Measurements from ENCODE around the gene UBE3D. TPM values are rescaled to one million over a fixed set of nuclear protein-coding genes. Genes with fewer than 3 reads are reported as not detected.
"Not testable (repeated sequence)": the region's sequence is repeated elsewhere in the genome, so short reads cannot be mapped to it uniquely, and the experiment has no call there.

Gene UBE3D
- total RNA-seq, 1 experiment from 2014 or later = 10.7 TPM

DNA sequence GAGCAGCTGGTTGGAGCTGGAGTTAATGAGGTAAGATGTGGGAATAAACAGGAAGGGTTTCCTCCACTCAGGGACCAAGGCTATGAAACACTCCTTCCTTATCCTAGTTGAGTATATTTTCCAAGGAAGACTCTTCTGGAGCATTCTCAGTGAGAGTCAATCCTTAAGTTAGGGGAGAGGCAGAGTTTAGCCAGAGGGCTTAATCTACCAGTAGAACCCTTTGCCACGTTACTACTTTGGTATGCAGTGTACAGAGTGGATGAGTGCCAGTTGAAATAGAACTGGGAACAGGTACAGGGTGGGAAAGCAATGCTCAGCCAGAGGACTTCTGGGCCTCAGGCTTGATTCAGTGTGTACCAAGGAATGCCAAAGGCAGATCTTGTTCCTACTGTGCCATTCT is 114.3 kb downstream of the UBE3D start:
- Histone ChIP-seq H3K27ac (ENCODE audit: insufficient read length, low read depth, low read length) (no peak overlapping the region), H3K56ac (ENCODE audit: insufficient read length, low read depth, low read length) (no peak overlapping the region), H3K79me2 (ENCODE audit: insufficient read depth, low read length) (no peaks in the 10 kb centered on the region), H2BK20ac (ENCODE audit: low read depth, low read length, poor library complexity, severe bottlenecking) (no peak overlapping the region), H2BK12ac (ENCODE audit: insufficient read length, low read depth, low read length) (no peak overlapping the region), H2BK120ac (ENCODE audit: low read depth, low read length, poor library complexity, severe bottlenecking) (no peak overlapping the region), H4K91ac (ENCODE audit: insufficient read length, low read depth, low read length) (no peak overlapping the region), H4K8ac (replicated peaks; ENCODE audit: insufficient read length, low read depth, low read length) (no peak overlapping the region), H3K18ac (ENCODE audit: insufficient read length, low read depth, low read length) (no peak overlapping the region), H3K4me1 (ENCODE audit: insufficient read depth, low read length) (no peaks in the 10 kb centered on the region), H3K14ac (ENCODE audit: insufficient read depth, low read length) (no peak overlapping the region), H3K9me3 (ENCODE audit: control insufficient read depth, low read depth, low read length) (no peaks in the 10 kb centered on the region), H3K4ac (ENCODE audit: low read depth, low read length) (no peak overlapping the region), H3K79me1 (ENCODE audit: insufficient read depth, low read depth, low read length, poor library complexity, severe bottlenecking) (no peaks in the 10 kb centered on the region), H2AFZ (ENCODE audit: low read length) (no peak overlapping the region), H2AK5ac (ENCODE audit: insufficient read length, low read length) (no peak overlapping the region), H2BK15ac (ENCODE audit: low read depth, low read length) (no peak overlapping the region), H3K23ac (ENCODE audit: insufficient read length, low read depth, low read length) (no peak overlapping the region), H3K23me2 (ENCODE audit: insufficient read length, low read depth, low read length, poor library complexity, severe bottlenecking) (no peaks in the 10 kb centered on the region), H3T11ph (ENCODE audit: low read length) (no peak overlapping the region), H4K5ac (ENCODE audit: insufficient read length, low read depth, low read length) (no peak overlapping the region), H2BK5ac (ENCODE audit: insufficient read length, low read length) (no peak overlapping the region), H3K9ac (ENCODE audit: extremely low read depth, insufficient read length, low read length) (no peak overlapping the region), H3K4me2 (ENCODE audit: insufficient read depth, insufficient read length, low read length) (no peak overlapping the region), H3K27me3 (ENCODE audit: insufficient read depth, low read length) (no peaks in the 10 kb centered on the region), H4K20me1 (ENCODE audit: control insufficient read depth, insufficient read depth, insufficient read length) (no peaks in the 10 kb centered on the region)
- Mint-ChIP-seq H3K27ac (peak overlapping the region in 1 of 3 experiments; percentile 53; a peak in 1 of 7 replicates), H3K4me3 (no peak overlapping the region), H3K4me1 (no peaks in the 10 kb centered on the region), H3K9me3 (peaks cover 10 to 13% of the 10 kb centered on the region in 2 experiments; a peak in 3 of 5 replicates), H3K36me3 (ENCODE audit: insufficient read depth in 1 of 3, low read depth in 3 of 3) (peaks cover 30 to 43% (median 42%) of the 10 kb centered on the region in 3 experiments), H3K27me3 (ENCODE audit: low read depth) (no peaks in the 10 kb centered on the region)
- no CpG with 5 or more reads among the region's 1 CpG for WGBS (ENCODE audit: extremely low coverage, insufficient read length, low lambda C conversion rate)
- no peak for DNase-seq
- TF ChIP-seq, protein P1, sequence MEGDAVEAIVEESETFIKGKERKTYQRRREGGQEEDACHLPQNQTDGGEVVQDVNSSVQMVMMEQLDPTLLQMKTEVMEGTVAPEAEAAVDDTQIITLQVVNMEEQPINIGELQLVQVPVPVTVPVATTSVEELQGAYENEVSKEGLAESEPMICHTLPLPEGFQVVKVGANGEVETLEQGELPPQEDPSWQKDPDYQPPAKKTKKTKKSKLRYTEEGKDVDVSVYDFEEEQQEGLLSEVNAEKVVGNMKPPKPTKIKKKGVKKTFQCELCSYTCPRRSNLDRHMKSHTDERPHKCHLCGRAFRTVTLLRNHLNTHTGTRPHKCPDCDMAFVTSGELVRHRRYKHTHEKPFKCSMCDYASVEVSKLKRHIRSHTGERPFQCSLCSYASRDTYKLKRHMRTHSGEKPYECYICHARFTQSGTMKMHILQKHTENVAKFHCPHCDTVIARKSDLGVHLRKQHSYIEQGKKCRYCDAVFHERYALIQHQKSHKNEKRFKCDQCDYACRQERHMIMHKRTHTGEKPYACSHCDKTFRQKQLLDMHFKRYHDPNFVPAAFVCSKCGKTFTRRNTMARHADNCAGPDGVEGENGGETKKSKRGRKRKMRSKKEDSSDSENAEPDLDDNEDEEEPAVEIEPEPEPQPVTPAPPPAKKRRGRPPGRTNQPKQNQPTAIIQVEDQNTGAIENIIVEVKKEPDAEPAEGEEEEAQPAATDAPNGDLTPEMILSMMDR (conservative IDR thresholded peaks at IDR 0.05) = no peak

DNA sequence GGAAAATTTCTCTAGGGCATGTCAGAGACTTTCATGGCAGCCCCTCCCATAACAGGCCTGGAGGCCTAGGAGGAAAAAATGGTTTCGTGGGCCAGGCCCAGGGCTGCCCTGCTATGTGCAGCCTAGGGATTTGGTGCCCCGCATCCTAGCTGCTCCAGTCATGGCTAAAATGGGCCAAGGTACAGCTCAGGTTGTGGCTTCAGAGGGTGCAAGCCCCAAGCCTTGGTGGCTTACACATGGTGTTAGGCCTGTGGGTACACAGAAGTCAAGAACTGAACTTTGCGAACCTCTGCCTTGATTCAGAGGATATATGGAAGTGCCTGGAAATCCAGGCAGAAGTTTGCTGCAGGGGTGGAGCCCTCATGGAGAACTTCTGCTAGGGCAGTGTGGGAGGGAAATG is 134.7 kb downstream of the UBE3D start:
- not testable (repeated sequence) for H2BK120ac ChIP-seq (ENCODE audit: low read depth, low read length, poor library complexity, severe bottlenecking); H3K4ac ChIP-seq (ENCODE audit: low read depth, low read length); H4K20me1 ChIP-seq (ENCODE audit: control insufficient read depth, insufficient read depth, insufficient read length); H3K56ac ChIP-seq (ENCODE audit: insufficient read length, low read depth, low read length); H2BK15ac ChIP-seq (ENCODE audit: low read depth, low read length); H3K4me1 ChIP-seq (ENCODE audit: insufficient read depth, low read length); H2AK5ac ChIP-seq (ENCODE audit: insufficient read length, low read length); H2BK12ac ChIP-seq (ENCODE audit: insufficient read length, low read depth, low read length); DNase-seq; H3K4me2 ChIP-seq (ENCODE audit: insufficient read depth, insufficient read length, low read length); H3K9ac ChIP-seq (ENCODE audit: extremely low read depth, insufficient read length, low read length); H3K27me3 Mint-ChIP-seq (ENCODE audit: low read depth); H3K27me3 ChIP-seq (ENCODE audit: insufficient read depth, low read length); H3T11ph ChIP-seq (ENCODE audit: low read length); H3K27ac ChIP-seq (ENCODE audit: insufficient read length, low read depth, low read length); H2BK20ac ChIP-seq (ENCODE audit: low read depth, low read length, poor library complexity, severe bottlenecking); H4K91ac ChIP-seq (ENCODE audit: insufficient read length, low read depth, low read length); H3K4me1 Mint-ChIP-seq; H2BK5ac ChIP-seq (ENCODE audit: insufficient read length, low read length); H3K79me2 ChIP-seq (ENCODE audit: insufficient read depth, low read length); H3K23me2 ChIP-seq (ENCODE audit: insufficient read length, low read depth, low read length, poor library complexity, severe bottlenecking); H3K18ac ChIP-seq (ENCODE audit: insufficient read length, low read depth, low read length); H3K79me1 ChIP-seq (ENCODE audit: insufficient read depth, low read depth, low read length, poor library complexity, severe bottlenecking); H3K4me3 Mint-ChIP-seq; H3K23ac ChIP-seq (ENCODE audit: insufficient read length, low read depth, low read length); H3K27ac Mint-ChIP-seq; H4K8ac ChIP-seq (replicated peaks; ENCODE audit: insufficient read length, low read depth, low read length); H3K14ac ChIP-seq (ENCODE audit: insufficient read depth, low read length); H2AFZ ChIP-seq (ENCODE audit: low read length); H4K5ac ChIP-seq (ENCODE audit: insufficient read length, low read depth, low read length)
- Mint-ChIP-seq H3K9me3 (peaks cover 57 to 60% of the 10 kb centered on the region in 2 experiments), H3K36me3 (ENCODE audit: insufficient read depth in 1 of 3, low read depth in 3 of 3) (peaks cover 62 to 79% (median 76%) of the 10 kb centered on the region in 3 experiments)
- H3K9me3 ChIP-seq (ENCODE audit: control insufficient read depth, low read depth, low read length) = peaks cover 35% of the 10 kb centered on the region
- WGBS (ENCODE audit: extremely low coverage, insufficient read length, low lambda C conversion rate) = no CpG with 5 or more reads among the region's 3 CpGs

Measured in H9 (cell line).